GM18868 (cell line): ENCODE data around the gene FGF9.

Source experiments
- ATAC-seq: cut with Tn5 transposase; IDR thresholded peaks from one replicate; pipeline ENCODE4 v1.9.1; 2021; ENCODE audit warnings: mild to moderate bottlenecking, moderate library complexity; ENCODE audit not compliant: unreplicated experiment

FGF9 gene

GRCh38 chr13:21673789-21674489, 3.1 kb downstream of the FGF9 start:
- peak; percentile 37 for ATAC-seq

- ATAC-seq, result no peak
Observed at GRCh38 chr13:21674490-21675009, 3.7 kb downstream of the FGF9 start.

GRCh38 chr13:21675095-21675991, 4.5 kb downstream of the FGF9 start:
- no peak for ATAC-seq

- no peak for ATAC-seq
Observed at GRCh38 chr13:21676611-21677021, 5.7 kb downstream of the FGF9 start.

- no peak for ATAC-seq
Observed at GRCh38 chr13:21677075-21677623, 6.3 kb downstream of the FGF9 start.

- ATAC-seq, result no peak
Observed at GRCh38 chr13:21683034-21683733, 12.3 kb downstream of the FGF9 start.

- no peak for ATAC-seq
Observed at GRCh38 chr13:21684576-21684975, 13.7 kb downstream of the FGF9 start.

- no peak for ATAC-seq
Observed at GRCh38 chr13:21685485-21686064, 14.7 kb downstream of the FGF9 start.

- peak; percentile 91 for ATAC-seq
Observed at GRCh38 chr13:21686751-21687391, 16.0 kb downstream of the FGF9 start.

- ATAC-seq, result no peak
Observed at GRCh38 chr13:21688056-21688455, 17.2 kb downstream of the FGF9 start.

- no peak for ATAC-seq
Observed at GRCh38 chr13:21689097-21689496, 18.2 kb downstream of the FGF9 start.

- no peak for ATAC-seq
Observed at GRCh38 chr13:21690955-21691354, 20.1 kb downstream of the FGF9 start.

GRCh38 chr13:21691500-21691899, 20.6 kb downstream of the FGF9 start:
- no peak for ATAC-seq

GRCh38 chr13:21691928-21692327, 21.1 kb downstream of the FGF9 start:
- ATAC-seq, result no peak

- ATAC-seq, result no peak
Observed at GRCh38 chr13:21694831-21695230, 24.0 kb downstream of the FGF9 start.

GRCh38 chr13:21695546-21695945, 24.7 kb downstream of the FGF9 start:
- no peak for ATAC-seq

- ATAC-seq, result no peak
Observed at GRCh38 chr13:21696865-21697448, 26.1 kb downstream of the FGF9 start.

GRCh38 chr13:21698817-21699679, 28.2 kb downstream of the FGF9 start:
- ATAC-seq, result no peak

- ATAC-seq, result no peak
Observed at GRCh38 chr13:21701460-21701859, 30.6 kb downstream of the FGF9 start.
